GM12801 (cell line): ENCODE results near the gene ZNF219.

Experiments used
- TF ChIP-seq, protein P1 (sequence below): IDR thresholded peaks from one replicate; pipeline ENCODE4 v1.5.1; 2011; ENCODE audit warnings: control low read depth; ENCODE audit not compliant: insufficient read length; ENCODE audit errors: extremely low read depth

The ZNF219 gene

DNA sequence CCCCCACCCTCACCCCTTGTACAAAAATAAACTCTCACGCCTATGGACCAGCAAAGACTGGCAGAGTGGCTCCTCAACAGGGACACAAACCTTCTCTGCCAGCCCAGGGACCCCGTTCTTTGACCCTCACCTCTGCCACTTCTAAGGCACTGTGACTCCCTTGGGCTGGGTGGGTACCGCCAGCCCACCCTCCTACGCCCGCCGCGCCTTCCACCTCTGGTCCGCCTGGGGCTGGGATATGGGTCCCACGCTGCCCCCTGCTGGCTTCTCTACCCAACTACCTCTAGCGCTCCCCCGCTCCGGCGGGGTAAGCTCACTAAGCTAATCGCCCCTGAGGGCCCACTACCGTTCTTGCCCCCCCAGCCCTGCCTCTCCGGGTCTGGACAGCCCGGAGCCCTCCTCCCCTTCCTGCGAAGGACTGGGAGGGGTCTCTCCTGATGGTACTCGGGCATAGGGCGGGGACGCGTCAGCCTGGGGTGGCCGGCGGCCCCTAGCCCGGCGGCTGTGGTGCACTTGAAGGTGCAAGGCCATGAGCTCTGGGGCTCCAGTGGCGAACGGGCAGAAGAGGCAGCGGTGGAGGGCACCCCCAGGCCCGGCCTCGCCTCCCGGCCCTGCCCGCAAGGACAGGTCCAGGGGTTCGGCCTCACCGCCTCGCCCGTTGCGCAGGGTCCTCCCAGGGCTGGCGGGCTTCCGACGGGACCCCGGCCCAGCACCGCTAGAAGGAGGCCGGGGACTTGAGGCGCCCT, 8.1 kb downstream of the ZNF219 start:
- TF ChIP-seq, protein P1, sequence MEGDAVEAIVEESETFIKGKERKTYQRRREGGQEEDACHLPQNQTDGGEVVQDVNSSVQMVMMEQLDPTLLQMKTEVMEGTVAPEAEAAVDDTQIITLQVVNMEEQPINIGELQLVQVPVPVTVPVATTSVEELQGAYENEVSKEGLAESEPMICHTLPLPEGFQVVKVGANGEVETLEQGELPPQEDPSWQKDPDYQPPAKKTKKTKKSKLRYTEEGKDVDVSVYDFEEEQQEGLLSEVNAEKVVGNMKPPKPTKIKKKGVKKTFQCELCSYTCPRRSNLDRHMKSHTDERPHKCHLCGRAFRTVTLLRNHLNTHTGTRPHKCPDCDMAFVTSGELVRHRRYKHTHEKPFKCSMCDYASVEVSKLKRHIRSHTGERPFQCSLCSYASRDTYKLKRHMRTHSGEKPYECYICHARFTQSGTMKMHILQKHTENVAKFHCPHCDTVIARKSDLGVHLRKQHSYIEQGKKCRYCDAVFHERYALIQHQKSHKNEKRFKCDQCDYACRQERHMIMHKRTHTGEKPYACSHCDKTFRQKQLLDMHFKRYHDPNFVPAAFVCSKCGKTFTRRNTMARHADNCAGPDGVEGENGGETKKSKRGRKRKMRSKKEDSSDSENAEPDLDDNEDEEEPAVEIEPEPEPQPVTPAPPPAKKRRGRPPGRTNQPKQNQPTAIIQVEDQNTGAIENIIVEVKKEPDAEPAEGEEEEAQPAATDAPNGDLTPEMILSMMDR, result no peak

DNA sequence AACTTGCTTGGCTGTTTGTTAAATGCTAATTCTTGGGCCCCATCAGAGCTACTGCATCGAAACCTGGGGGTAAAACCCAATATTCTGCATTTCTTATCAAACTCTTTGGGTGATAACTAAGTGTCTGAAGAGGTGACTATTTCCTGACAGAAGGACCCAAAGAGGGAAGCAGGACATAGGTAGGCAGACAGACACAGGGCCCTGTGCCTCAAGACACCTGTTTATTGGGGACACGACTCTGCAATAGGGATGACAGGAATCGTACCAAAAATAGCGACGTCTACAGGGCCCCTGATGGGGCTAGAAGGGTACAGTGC, 8.6 kb downstream of the ZNF219 start:
- TF ChIP-seq, protein P1, result no peak

DNA sequence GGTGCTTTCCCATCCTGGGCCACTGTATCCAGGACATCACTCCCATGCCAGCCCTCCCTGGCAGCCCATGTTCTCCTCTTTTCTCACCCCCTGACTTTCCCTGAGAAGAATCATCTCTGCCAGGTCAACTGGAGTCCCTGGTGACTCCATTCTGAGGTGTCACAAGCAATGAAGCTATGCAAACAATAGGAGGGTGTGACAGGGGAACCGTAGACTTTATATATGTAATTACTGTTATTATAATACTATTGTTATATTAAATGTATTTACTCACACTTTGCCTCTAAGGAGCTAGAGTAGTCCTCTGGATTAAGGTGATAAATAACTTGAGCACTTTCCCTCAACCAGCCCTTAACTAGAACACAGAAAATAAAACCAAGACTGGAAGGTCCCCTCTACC, 9.2 kb downstream of the ZNF219 start:
- TF ChIP-seq, protein P1, result no peak

DNA sequence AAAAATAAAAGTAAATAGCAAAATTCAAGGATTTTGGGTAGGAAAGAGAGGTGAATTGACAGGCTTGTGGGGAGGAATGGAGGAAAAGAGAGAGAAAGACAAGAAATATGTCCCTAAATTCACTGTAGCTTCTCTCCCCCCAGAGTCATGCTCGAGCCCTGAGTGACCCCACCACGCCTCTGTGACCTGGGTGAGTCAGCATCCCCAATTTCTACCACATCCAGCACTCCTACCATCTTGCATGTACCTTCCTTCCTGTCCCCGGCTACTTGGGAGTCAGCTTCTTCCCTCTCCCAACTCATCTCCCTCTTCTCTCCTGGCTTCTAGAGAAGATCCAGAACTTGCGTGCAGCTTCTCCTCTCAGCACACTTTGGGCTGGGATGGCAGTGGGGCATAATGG, 9.8 kb downstream of the ZNF219 start:
- TF ChIP-seq, protein P1, result no peak

DNA sequence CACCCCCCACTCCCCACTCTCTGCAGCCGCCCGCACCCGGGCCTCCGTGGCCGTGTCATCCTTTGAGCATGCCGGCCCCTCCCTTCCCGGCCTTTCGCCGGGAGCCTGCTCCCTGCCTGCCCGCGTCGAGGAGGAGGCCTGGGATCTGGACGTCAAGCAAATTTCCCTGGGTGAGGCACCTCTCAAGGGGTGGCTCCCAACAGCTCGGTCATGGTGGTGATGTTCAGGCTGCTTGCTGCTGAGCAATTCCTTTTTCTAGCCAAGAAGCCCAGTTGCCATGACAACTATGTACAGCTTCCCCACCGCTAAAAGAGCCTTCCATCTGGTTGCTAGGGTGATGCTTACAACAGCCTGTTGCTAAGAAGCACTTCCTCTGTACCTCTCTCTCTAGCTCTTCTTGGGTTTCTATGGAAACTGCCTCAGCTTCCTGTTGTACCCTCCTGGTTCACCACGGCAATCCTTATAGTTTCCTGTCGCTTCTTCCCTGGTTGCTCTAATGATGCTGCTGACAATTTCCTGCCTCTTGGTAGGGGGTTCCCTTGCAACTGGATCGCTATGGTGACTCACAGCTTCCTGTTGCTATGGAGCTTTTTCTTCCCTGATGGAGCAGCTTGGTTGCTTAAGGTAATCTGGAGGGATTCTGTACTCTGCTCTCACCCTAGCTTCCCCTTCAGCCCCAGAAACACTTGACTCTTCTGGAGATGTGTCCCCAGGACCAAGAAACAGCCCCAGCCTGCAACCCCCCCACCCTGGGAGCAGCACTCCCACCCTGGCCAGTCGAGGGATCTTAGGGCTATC, 11.0 kb downstream of the ZNF219 start:
- TF ChIP-seq, protein P1, result no peak

DNA sequence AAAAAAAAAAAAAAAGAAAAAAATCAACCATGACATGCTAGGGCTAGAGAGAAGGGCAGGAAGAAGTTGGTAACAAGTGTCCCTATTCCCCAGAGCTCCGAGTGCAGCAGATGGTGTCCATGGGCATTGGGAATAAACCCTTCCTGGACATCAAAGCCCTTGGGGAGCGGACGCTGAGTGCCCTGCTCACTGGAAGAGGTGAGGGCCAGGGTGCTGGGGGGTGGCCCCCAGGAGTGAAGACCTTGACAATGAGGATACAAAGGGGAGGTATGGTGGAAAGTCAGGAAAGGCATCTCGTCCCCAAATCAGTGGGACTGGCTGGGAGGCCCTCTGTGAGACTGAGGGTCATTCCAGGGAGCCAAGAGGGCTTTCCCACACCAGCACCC, 11.6 kb downstream of the ZNF219 start:
- TF ChIP-seq, protein P1, result no peak

DNA sequence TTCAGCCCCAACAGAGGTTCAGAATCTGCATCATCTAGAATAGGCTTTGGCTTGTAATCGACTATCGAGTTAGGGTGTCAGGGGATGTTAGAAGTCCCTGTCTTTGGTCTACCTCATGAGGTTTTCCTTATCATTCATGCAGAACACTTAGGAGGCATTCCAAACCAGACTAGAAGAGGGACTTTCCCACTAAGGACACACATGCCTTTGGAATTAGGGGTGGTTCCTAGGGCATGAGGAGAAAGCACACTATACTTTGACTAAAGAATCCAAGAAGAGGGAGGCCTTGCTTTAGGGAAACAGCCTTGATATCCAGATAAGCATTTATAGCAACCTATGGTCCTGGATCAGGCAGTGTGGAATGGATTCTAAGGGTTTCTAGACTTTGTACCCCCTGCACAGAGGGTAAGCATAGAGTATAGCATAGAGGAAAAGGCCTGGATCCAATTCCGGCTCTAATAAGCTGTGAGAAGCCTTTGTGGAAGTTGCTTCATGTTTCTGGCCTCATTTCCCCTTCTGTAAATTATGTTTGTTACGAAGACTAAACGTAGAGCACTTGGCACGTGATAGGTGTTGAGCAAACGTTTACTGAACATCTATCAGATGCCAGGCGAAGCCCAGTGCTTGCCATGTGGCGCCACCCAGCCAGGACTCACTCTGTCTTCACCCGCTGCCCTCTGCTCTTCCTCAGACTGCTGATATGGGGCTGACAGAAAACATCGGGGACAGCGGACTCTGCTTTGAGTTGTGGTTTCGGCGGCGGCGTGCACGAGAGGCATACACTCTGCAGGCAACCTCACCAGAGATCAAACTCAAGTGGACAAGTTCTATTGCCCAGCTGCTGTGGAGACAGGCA, 13.2 kb downstream of the ZNF219 start:
- TF ChIP-seq, protein P1, result no peak
